Endodermal cell (in vitro differentiated cells): ENCODE results near the gene CABP4. TPM values are rescaled to one million over a fixed set of nuclear protein-coding genes. Genes with fewer than 3 reads are reported as not detected.

ENCODE experiments used
- DNase-seq: peaks from one replicate; pipeline ENCODE4 v3.0.0-alpha.2; 2017
- H3K27ac ChIP-seq: 2 replicates; pipeline ENCODE4 v1.5.1; 2013; ENCODE audit warnings: mild to moderate bottlenecking, low read depth, low read length, moderate library complexity
- H3K27me3 ChIP-seq: 2 replicates; pipeline ENCODE4 v1.6.1; 2013; ENCODE audit warnings: mild to moderate bottlenecking, low read length, moderate library complexity; ENCODE audit not compliant: insufficient read depth, control insufficient read depth, poor library complexity, severe bottlenecking
- H3K36me3 ChIP-seq: 2 replicates; pipeline ENCODE4 v1.7.0; 2013; ENCODE audit warnings: mild to moderate bottlenecking, low read length, moderate library complexity; ENCODE audit not compliant: control insufficient read depth, insufficient read depth
- H3K4me1 ChIP-seq: one replicate; pipeline ENCODE4 v1.7.0; 2013; ENCODE audit warnings: low read length; ENCODE audit not compliant: control insufficient read depth, insufficient read depth
- H3K4me3 ChIP-seq: 2 replicates; pipeline ENCODE4 v1.5.1; 2013; ENCODE audit warnings: mild to moderate bottlenecking, low read length, moderate library complexity
- H3K9ac ChIP-seq: 2 replicates; pipeline ENCODE4 v1.6.1; 2013; ENCODE audit warnings: mild to moderate bottlenecking, low read length, moderate library complexity; ENCODE audit not compliant: poor library complexity, severe bottlenecking; ENCODE audit errors: extremely low read depth
- H3K9me3 ChIP-seq: 2 replicates; pipeline ENCODE4 v1.6.1; 2013; ENCODE audit warnings: mild to moderate bottlenecking, low read length, moderate library complexity; ENCODE audit not compliant: control insufficient read depth
- H3K27ac Mint-ChIP-seq: 2 replicates; pipeline ENCODE4 v1.8.0; 2020; ENCODE audit warnings: mixed read lengths
- H3K27me3 Mint-ChIP-seq: 2 replicates; pipeline ENCODE4 v1.8.0; 2021; ENCODE audit warnings: mild to moderate bottlenecking, mixed read lengths; ENCODE audit not compliant: insufficient read depth
- H3K36me3 Mint-ChIP-seq: 2 replicates; pipeline ENCODE4 v1.8.0; 2020; ENCODE audit warnings: low read depth, mixed read lengths
- H3K4me1 Mint-ChIP-seq: 2 replicates; pipeline ENCODE4 v1.8.0; 2020; ENCODE audit warnings: mixed read lengths
- H3K4me3 Mint-ChIP-seq: 2 replicates; pipeline ENCODE4 v1.8.0; 2020; ENCODE audit warnings: mild to moderate bottlenecking, moderate library complexity, mixed read lengths
- H3K9me3 Mint-ChIP-seq: 2 replicates; pipeline ENCODE4 v1.8.0; 2020; ENCODE audit warnings: mild to moderate bottlenecking, mixed read lengths
- WGBS, 2 experiments: methylation state at CpG; one replicate each; pipeline versions ENCODE4 v1.1.5 to v1.1.7; 2013; ENCODE audit warnings: missing lambda C conversion rate in 2 of 2, mixed read lengths in 1 of 2; ENCODE audit not compliant: insufficient coverage in 1 of 2, insufficient read length in 1 of 2; 5-methylcytosine and 5-hydroxymethylcytosine counted together
- total RNA-seq, 2 donors: library from RNA; stranded (reverse); fragmentation: NEBNext Ultra II Directional in 1 of 2; extraction: Animal tissue kit (Norgen Biotek cat#: 25700) in 1 of 2; gene quantifications; 2 replicates in 1 of 2; 3 replicates in 1 of 2; pipeline ENCODE4 v1.2.1, GENCODE V29; 2021
- TF ChIP-seq, protein P1 (sequence below): fragments of 200-600 bp; sonication (generic); conservative IDR thresholded peaks from 2 replicates; pipeline ENCODE4 v1.5.0; 2021; ENCODE audit warnings: antibody characterized with exemption, mild to moderate bottlenecking

Gene CABP4
- total RNA-seq, 2 donors from 2014 or later: not detected

GRCh38 chr11:67453816-67454732 lies 1.1 kb upstream of the CABP4 start:
- H3K4me3 Mint-ChIP-seq: no peak overlapping the region
- no peak for DNase-seq
- no peaks in the 10 kb centered on the region for H3K36me3 Mint-ChIP-seq
- H3K4me3 ChIP-seq: no peak overlapping the region
- H3K27ac Mint-ChIP-seq: no peak overlapping the region
- H3K36me3 ChIP-seq: no peaks in the 10 kb centered on the region
- WGBS, 2 experiments: 92 to 95% methylated on average over 8 to 21 of the region's 21 CpGs
- H3K27ac ChIP-seq: no peak overlapping the region
- H3K27me3 ChIP-seq: no peaks in the 10 kb centered on the region
- TF ChIP-seq, protein P1, sequence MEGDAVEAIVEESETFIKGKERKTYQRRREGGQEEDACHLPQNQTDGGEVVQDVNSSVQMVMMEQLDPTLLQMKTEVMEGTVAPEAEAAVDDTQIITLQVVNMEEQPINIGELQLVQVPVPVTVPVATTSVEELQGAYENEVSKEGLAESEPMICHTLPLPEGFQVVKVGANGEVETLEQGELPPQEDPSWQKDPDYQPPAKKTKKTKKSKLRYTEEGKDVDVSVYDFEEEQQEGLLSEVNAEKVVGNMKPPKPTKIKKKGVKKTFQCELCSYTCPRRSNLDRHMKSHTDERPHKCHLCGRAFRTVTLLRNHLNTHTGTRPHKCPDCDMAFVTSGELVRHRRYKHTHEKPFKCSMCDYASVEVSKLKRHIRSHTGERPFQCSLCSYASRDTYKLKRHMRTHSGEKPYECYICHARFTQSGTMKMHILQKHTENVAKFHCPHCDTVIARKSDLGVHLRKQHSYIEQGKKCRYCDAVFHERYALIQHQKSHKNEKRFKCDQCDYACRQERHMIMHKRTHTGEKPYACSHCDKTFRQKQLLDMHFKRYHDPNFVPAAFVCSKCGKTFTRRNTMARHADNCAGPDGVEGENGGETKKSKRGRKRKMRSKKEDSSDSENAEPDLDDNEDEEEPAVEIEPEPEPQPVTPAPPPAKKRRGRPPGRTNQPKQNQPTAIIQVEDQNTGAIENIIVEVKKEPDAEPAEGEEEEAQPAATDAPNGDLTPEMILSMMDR: no peak
- peaks cover 4% of the 10 kb centered on the region for H3K27me3 Mint-ChIP-seq
- no peaks in the 10 kb centered on the region for H3K9me3 Mint-ChIP-seq
- no peaks in the 10 kb centered on the region for H3K4me1 ChIP-seq
- no peaks in the 10 kb centered on the region for H3K9me3 ChIP-seq
- no peak overlapping the region for H3K9ac ChIP-seq
- H3K4me1 Mint-ChIP-seq: no peaks in the 10 kb centered on the region

GRCh38 chr11:67456068-67456705 lies 1.0 kb downstream of the CABP4 start:
- no peaks in the 10 kb centered on the region for H3K9me3 Mint-ChIP-seq
- no peak for DNase-seq
- H3K4me1 Mint-ChIP-seq: no peaks in the 10 kb centered on the region
- no peaks in the 10 kb centered on the region for H3K4me1 ChIP-seq
- H3K9me3 ChIP-seq: no peaks in the 10 kb centered on the region
- TF ChIP-seq, protein P1: no peak
- H3K27me3 ChIP-seq: no peaks in the 10 kb centered on the region
- H3K36me3 ChIP-seq: no peaks in the 10 kb centered on the region
- no peak overlapping the region for H3K4me3 Mint-ChIP-seq
- H3K27ac Mint-ChIP-seq: no peak overlapping the region
- peaks cover 8% of the 10 kb centered on the region for H3K27me3 Mint-ChIP-seq
- WGBS, 2 experiments: 94 to 95% methylated on average over 11 to 25 of the region's 25 CpGs
- H3K36me3 Mint-ChIP-seq: no peaks in the 10 kb centered on the region
- no peak overlapping the region for H3K27ac ChIP-seq
- H3K9ac ChIP-seq: no peak overlapping the region
- no peak overlapping the region for H3K4me3 ChIP-seq

GRCh38 chr11:67457453-67457852 lies 2.3 kb downstream of the CABP4 start:
- no peaks in the 10 kb centered on the region for H3K36me3 Mint-ChIP-seq
- no peaks in the 10 kb centered on the region for H3K9me3 ChIP-seq
- no peak for DNase-seq
- H3K27ac Mint-ChIP-seq: no peak overlapping the region
- TF ChIP-seq, protein P1: no peak
- H3K4me3 ChIP-seq: no peak overlapping the region
- H3K4me3 Mint-ChIP-seq: no peak overlapping the region
- no peaks in the 10 kb centered on the region for H3K9me3 Mint-ChIP-seq
- H3K27me3 Mint-ChIP-seq: peaks cover 8% of the 10 kb centered on the region
- no peak overlapping the region for H3K9ac ChIP-seq
- H3K36me3 ChIP-seq: no peaks in the 10 kb centered on the region
- no peak overlapping the region for H3K27ac ChIP-seq
- WGBS, 2 experiments: 87 to 93% methylated on average over 9 to 12 of the region's 12 CpGs
- H3K4me1 Mint-ChIP-seq: no peaks in the 10 kb centered on the region
- H3K27me3 ChIP-seq: no peaks in the 10 kb centered on the region
- no peaks in the 10 kb centered on the region for H3K4me1 ChIP-seq
